Measurements from ENCODE around the gene KDM4E. TPM values are rescaled to one million over a fixed set of nuclear protein-coding genes. Genes with fewer than 3 reads are reported as not detected.

KDM4E gene
- total RNA-seq: not detected in 2 replicates

DNA sequence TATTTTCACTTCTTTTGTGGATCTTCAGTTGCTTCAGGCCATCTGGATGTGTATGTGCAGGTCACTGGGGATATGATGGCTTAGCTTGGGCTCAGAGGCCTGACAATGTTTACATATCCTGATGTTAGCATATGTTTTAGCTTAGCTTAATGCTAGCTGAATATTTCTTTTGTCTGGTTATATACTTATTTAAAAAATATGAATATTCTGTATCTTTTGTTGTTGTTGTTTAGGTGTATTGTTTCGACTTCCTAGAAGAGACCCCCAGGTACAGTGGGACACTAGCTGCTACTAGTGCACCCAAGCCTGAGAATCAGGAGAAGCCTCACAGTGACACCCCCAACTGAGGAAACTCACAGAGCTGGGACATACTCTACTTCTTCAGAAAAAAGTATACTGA is at the start of gene KDM4E:
KDM4E (plus strand) TSS at position 301 of the 400 bp plus-strand sequence. CDS start 300 bp downstream, outside the sequence.

DNA sequence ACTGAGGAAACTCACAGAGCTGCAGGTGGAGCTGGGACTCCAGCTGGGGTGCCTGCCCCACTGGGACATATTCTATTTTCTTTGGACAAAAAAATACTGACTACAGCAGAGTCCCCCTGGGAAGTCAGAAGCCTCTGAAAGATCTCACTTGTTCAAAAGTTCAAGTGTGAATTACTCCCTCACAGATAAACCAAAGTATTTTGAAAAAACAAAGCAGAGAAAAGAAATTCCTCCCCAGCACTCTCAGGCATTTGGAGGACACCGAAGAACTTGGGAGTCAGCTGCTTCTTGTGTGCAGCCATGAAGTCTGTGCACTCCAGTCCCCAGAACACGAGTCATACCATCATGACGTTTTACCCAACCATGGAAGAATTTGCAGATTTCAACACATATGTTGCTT is 24.1 kb downstream of the KDM4E start, which contains the start of gene KDM4F:
KDM4F (plus strand) TSS at position 301 of the 400 bp plus-strand sequence.

DNA sequence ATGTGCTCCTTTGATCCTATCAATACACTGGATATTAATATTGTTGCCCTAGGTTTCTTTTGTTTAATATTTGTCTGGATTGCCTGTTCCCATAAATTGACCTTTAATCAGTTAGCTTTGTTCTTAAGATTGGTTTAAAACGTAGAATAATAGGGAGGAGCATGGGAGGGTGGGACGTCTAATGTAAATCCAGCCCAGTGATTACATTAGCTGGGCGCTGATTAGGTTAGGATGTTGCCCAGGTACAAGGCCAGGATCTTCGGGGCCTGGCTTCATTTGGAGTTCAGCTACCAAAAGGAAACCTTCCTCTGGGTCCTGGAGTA is 41.6 kb downstream of the KDM4E start, which contains the start of gene SRSF8:
SRSF8 (plus strand) TSS at position 204 of the 323 bp plus-strand sequence. CDS start 308 bp downstream, outside the sequence.

Other genes with a start within 250 kb of the KDM4E start
- 55.6 and 60.7 TPM in 2 replicates for gene CWC15, start 51.7 kb upstream of the KDM4E start, total RNA-seq
- 0.32 and 0.46 TPM in 2 replicates for gene KDM4D, start 51.5 kb upstream of the KDM4E start, total RNA-seq
- gene KDM4F, start 24.2 kb downstream of the KDM4E start, total RNA-seq: not detected in 2 replicates
- 12.0 and 16.0 TPM in 2 replicates for gene SRSF8, start 41.7 kb downstream of the KDM4E start, total RNA-seq
- 20.8 and 22.8 TPM in 2 replicates for gene ENDOD1, start 64.6 kb downstream of the KDM4E start, total RNA-seq
- 0.61 and 0.65 TPM in 2 replicates for gene SESN3, start 205.9 kb downstream of the KDM4E start, total RNA-seq

Measured in epithelial cell of umbilical artery (primary cell).